Hepatocyte (in vitro differentiated cells): Measurements from ENCODE around the gene HPGD. TPM values are rescaled to one million over a fixed set of nuclear protein-coding genes. Genes with fewer than 3 reads are reported as not detected.

ENCODE experiments used
- DNase-seq: peaks from one replicate; pipeline ENCODE4 v3.0.0-alpha.2; 2016; ENCODE audit warnings: low spot score
- H2AFZ ChIP-seq: fragments of 200-600 bp; sonication (generic); 2 replicates; pipeline ENCODE4 v1.6.0; 2016; ENCODE audit warnings: antibody characterized with exemption, mild to moderate bottlenecking
- H3K27ac ChIP-seq: fragments of 200-600 bp; sonication (generic); 2 replicates; pipeline ENCODE4 v1.5.1; 2016; ENCODE audit warnings: mild to moderate bottlenecking
- H3K27me3 ChIP-seq: fragments of 200-600 bp; sonication (generic); 2 replicates; pipeline ENCODE4 v1.6.1; 2016
- H3K36me3 ChIP-seq: fragments of 200-600 bp; sonication (generic); replicated peaks from 2 replicates; pipeline ENCODE4 v1.5.1; 2016; ENCODE audit warnings: low read depth; ENCODE audit not compliant: insufficient read depth
- H3K4me1 ChIP-seq: fragments of 200-600 bp; sonication (generic); 2 replicates; pipeline ENCODE4 v1.5.1; 2016; ENCODE audit warnings: mild to moderate bottlenecking, moderate library complexity; ENCODE audit not compliant: insufficient read depth
- H3K4me2 ChIP-seq: fragments of 200-600 bp; sonication (generic); 2 replicates; pipeline ENCODE4 v1.6.0; 2016
- H3K4me3 ChIP-seq: fragments of 200-600 bp; sonication (generic); 2 replicates; pipeline ENCODE4 v1.5.1; 2016; ENCODE audit warnings: mild to moderate bottlenecking
- H3K79me2 ChIP-seq: fragments of 200-600 bp; sonication (generic); 2 replicates; pipeline ENCODE4 v1.6.0; 2017; ENCODE audit warnings: mild to moderate bottlenecking
- H3K9me2 ChIP-seq: fragments of 200-600 bp; sonication (generic); replicated peaks from 2 replicates; pipeline ENCODE4 v1.6.0; 2017; ENCODE audit warnings: mild to moderate bottlenecking; ENCODE audit not compliant: insufficient read depth
- H3K9me3 ChIP-seq: fragments of 200-600 bp; sonication (generic); 2 replicates; pipeline ENCODE4 v1.5.1; 2016; ENCODE audit warnings: low read depth, mild to moderate bottlenecking
- H4K20me1 ChIP-seq: fragments of 200-600 bp; sonication (generic); 2 replicates; pipeline ENCODE4 v1.6.0; 2016; ENCODE audit warnings: mild to moderate bottlenecking; ENCODE audit not compliant: insufficient read depth, poor library complexity, severe bottlenecking
- CTCF ChIP-seq: fragments of 200-600 bp; sonication (generic); IDR thresholded peaks from 2 replicates; pipeline ENCODE4 v1.5.1; 2016; ENCODE audit warnings: antibody characterized with exemption, mild to moderate bottlenecking; ENCODE audit not compliant: poor library complexity
- EZH2 ChIP-seq: fragments of 200-600 bp; sonication (generic); IDR thresholded peaks from 2 replicates; pipeline ENCODE4 v1.6.1; 2016; ENCODE audit warnings: antibody characterized with exemption, mild to moderate bottlenecking, borderline replicate concordance
- EZH2phosphoT487 ChIP-seq: fragments of 200-600 bp; sonication (generic); IDR thresholded peaks from one replicate; pipeline ENCODE4 v1.6.1; 2018; ENCODE audit warnings: antibody characterized with exemption, mild to moderate bottlenecking, low read depth, moderate library complexity; ENCODE audit not compliant: unreplicated experiment, severe bottlenecking
- WGBS: methylation state at CpG from one replicate; pipeline ENCODE4 v1.1.6; 2016; ENCODE audit warnings: low lambda C conversion rate; ENCODE audit errors: missing lambda C conversion rate; 5-methylcytosine and 5-hydroxymethylcytosine counted together
- polyA plus RNA-seq: library from polyadenylated mRNA; unstranded; fragments of >200 nt; fragmentation: Nextera tagmentation; extraction: Ambion mirVana; gene quantifications from 2 replicates; pipeline ENCODE4 v1.2.1, GENCODE V29; 2016
- total RNA-seq: library from RNA; depleted of rRNA; stranded (reverse); fragments of >200 nt; gene quantifications from 2 replicates; pipeline ENCODE4 v1.2.3, GENCODE V29; 2014

The HPGD gene
- total and polyA plus RNA-seq, 2 experiments from 2014 or later = 76.9 to 129 TPM

- no peak overlapping the region for H3K4me2 ChIP-seq
- H3K36me3 ChIP-seq = no peaks in the 10 kb centered on the region
- H3K4me3 ChIP-seq = no peak overlapping the region
- no peaks in the 10 kb centered on the region for H4K20me1 ChIP-seq
- no peak overlapping the region for H3K27ac ChIP-seq
- no peaks in the 10 kb centered on the region for H3K4me1 ChIP-seq
- no peaks in the 10 kb centered on the region for H3K9me3 ChIP-seq
- no peaks in the 10 kb centered on the region for H3K9me2 ChIP-seq
- 12% methylated on average over 2 of the region's 2 CpGs for WGBS
- TF ChIP-seq EZH2phosphoT487 (no peak), CTCF (no peak)
- no peak overlapping the region for H2AFZ ChIP-seq
- no peaks in the 10 kb centered on the region for H3K27me3 ChIP-seq
- H3K79me2 ChIP-seq = no peaks in the 10 kb centered on the region
- no peak for DNase-seq
Observed at GRCh38 chr4:174561560-174561959, 39.3 kb upstream of the HPGD start.

- no peaks in the 10 kb centered on the region for H3K79me2 ChIP-seq
- no peaks in the 10 kb centered on the region for H3K9me3 ChIP-seq
- no peaks in the 10 kb centered on the region for H3K27me3 ChIP-seq
- no peaks in the 10 kb centered on the region for H3K36me3 ChIP-seq
- DNase-seq = peak; percentile 10
- H2AFZ ChIP-seq = peak overlapping the region; percentile 14
- WGBS = 56% methylated on average over 2 of the region's 2 CpGs
- H3K9me2 ChIP-seq = no peaks in the 10 kb centered on the region
- H3K4me1 ChIP-seq = no peaks in the 10 kb centered on the region
- no peak overlapping the region for H3K4me2 ChIP-seq
- TF ChIP-seq EZH2 = no peak
- no peak for TF ChIP-seq CTCF
- no peak for TF ChIP-seq EZH2phosphoT487
- H4K20me1 ChIP-seq = no peaks in the 10 kb centered on the region
- H3K27ac ChIP-seq = no peak overlapping the region
- H3K4me3 ChIP-seq = no peak overlapping the region
Observed at GRCh38 chr4:174559894-174560293, 37.6 kb upstream of the HPGD start.

GRCh38 chr4:174555789-174556630, 33.7 kb upstream of the HPGD start:
- Histone ChIP-seq H3K4me1 (no peaks in the 10 kb centered on the region), H3K36me3 (no peaks in the 10 kb centered on the region), H3K27ac (no peak overlapping the region), H3K9me2 (no peaks in the 10 kb centered on the region), H3K9me3 (no peaks in the 10 kb centered on the region), H3K4me2 (no peak overlapping the region), H3K4me3 (no peak overlapping the region), H4K20me1 (no peaks in the 10 kb centered on the region), H3K27me3 (no peaks in the 10 kb centered on the region), H3K79me2 (no peaks in the 10 kb centered on the region), H2AFZ (no peak overlapping the region)
- TF ChIP-seq EZH2phosphoT487 = no peak
- TF ChIP-seq CTCF = no peak
- no peak for TF ChIP-seq EZH2
- DNase-seq = no peak
- WGBS = 69% methylated on average over 4 of the region's 4 CpGs
